Adipocyte (in vitro differentiated cells): ENCODE data around the gene CYP24A1.

Experiments used
- DNase-seq: peaks from one replicate; pipeline ENCODE4 v3.0.0-alpha.2; 2015; ENCODE audit warnings: low read depth
- H3K27me3 ChIP-seq: replicated peaks from 2 replicates; pipeline ENCODE4 v1.7.0; 2013; ENCODE audit warnings: mild to moderate bottlenecking, low read length, moderate library complexity; ENCODE audit not compliant: control insufficient read depth, insufficient read depth
- H3K36me3 ChIP-seq: 2 replicates; pipeline ENCODE4 v1.7.0; 2013; ENCODE audit warnings: low read length, mild to moderate bottlenecking, moderate library complexity; ENCODE audit not compliant: control insufficient read depth, insufficient read depth, severe bottlenecking
- H3K4me1 ChIP-seq: 2 replicates; pipeline ENCODE4 v1.7.0; 2013; ENCODE audit warnings: mild to moderate bottlenecking, low read length, moderate library complexity; ENCODE audit not compliant: control insufficient read depth, insufficient read depth
- H3K4me3 ChIP-seq: 2 replicates; pipeline ENCODE4 v1.7.0; 2013; ENCODE audit warnings: mild to moderate bottlenecking, low read length, moderate library complexity
- H3K9ac ChIP-seq: 2 replicates; pipeline ENCODE4 v1.7.0; 2013; ENCODE audit warnings: mild to moderate bottlenecking, low read length, moderate library complexity
- H3K9me3 ChIP-seq: 2 replicates; pipeline ENCODE4 v1.7.0; 2013; ENCODE audit warnings: mild to moderate bottlenecking, low read length, moderate library complexity; ENCODE audit not compliant: control insufficient read depth

CYP24A1 gene

DNA sequence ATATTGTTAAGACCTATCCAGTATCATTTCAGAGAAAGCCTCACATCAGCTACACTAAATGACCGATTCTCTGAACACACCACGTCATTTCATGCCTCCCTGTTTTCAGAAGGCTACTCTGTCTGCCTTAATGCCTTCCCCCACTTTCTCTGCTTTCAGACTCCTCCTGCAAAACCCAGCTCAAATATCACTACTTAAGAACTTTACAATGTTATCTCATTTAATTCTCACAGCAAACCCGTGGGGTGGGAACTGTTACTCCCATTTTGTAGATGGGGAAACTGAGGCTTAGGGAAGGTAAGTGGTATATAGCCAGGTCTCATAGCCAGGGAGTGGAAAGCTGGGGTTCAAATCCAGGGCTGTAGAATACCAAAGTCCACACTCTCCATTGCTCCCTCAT, 2.8 kb downstream of the CYP24A1 start:
- Histone ChIP-seq H3K36me3 (no peaks in the 10 kb centered on the region), H3K4me3 (no peak overlapping the region), H3K27me3 (peaks cover 72% of the 10 kb centered on the region), H3K4me1 (peaks cover 7% of the 10 kb centered on the region), H3K9me3 (no peaks in the 10 kb centered on the region), H3K9ac (no peak overlapping the region)
- no peak for DNase-seq

DNA sequence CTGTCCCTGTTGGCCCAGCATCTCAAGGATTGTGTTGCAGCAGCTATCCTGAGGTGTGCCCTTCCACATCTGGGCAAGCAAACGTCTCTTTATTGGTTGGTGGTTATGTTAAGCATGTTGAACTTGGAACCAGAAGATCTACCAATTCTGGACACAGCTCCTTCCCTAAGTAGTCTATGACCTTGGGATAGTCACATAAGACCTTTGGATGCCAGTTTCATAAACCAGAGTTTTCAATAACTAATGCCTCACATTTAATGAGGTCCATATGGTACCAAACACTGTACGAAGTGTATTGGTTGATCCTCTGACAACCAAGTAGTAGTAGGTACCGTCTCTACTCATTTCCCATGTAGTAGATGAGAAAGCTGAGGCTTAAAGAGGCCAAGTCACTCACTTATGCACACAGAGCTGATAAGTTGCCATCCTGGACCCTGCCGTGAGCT, 3.7 kb downstream of the CYP24A1 start:
- Histone ChIP-seq H3K9me3 (no peaks in the 10 kb centered on the region), H3K27me3 (peaks cover 74% of the 10 kb centered on the region), H3K4me1 (peaks cover 7% of the 10 kb centered on the region), H3K36me3 (no peaks in the 10 kb centered on the region), H3K4me3 (no peak overlapping the region), H3K9ac (no peak overlapping the region)
- DNase-seq, result no peak

DNA sequence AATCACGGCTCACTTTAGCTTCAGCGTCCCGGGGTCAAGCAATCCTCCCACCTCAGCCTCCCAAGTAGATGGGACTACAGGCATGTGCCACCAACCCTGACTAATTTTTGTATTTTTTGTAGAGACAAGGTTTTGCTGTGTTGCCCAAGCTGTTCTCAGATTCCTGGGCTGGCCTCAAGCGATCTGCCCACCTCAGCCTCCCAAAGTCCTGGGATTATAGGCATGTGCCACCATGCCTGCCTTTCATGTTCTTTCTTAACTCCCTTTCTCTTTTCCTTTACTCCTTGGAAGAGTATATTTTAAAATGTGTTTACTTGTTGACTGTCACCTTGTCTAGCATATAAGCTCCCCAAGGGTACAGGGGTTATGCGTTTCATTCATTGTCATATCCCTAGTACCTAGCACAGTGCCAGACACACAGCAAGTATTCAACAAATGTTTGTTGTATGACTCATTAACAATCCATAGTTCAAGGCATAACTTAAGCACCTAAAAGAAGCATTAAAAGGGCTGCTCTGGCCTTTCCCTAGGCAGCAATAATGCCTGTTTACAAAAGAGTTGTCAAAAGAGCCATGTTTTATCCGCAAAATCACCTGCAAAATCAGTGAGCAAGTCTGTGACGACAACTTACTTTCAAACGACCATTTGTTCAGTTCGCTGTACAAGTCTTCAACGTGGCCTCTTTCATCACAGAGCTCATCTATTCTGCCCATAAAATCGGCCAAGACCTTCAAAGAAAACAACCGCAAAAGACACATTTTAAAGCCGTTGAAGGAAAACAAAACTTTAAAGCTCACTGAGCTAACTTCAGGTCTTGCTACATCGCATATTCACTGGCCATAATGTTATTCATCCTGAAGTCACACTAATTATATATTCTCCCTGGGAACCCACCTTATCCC, 4.6 kb downstream of the CYP24A1 start:
- H3K36me3 ChIP-seq, result no peaks in the 10 kb centered on the region
- peaks cover 73% of the 10 kb centered on the region for H3K27me3 ChIP-seq
- no peaks in the 10 kb centered on the region for H3K9me3 ChIP-seq
- no peak for DNase-seq
- no peak overlapping the region for H3K4me3 ChIP-seq
- no peak overlapping the region for H3K9ac ChIP-seq
- no peaks in the 10 kb centered on the region for H3K4me1 ChIP-seq

DNA sequence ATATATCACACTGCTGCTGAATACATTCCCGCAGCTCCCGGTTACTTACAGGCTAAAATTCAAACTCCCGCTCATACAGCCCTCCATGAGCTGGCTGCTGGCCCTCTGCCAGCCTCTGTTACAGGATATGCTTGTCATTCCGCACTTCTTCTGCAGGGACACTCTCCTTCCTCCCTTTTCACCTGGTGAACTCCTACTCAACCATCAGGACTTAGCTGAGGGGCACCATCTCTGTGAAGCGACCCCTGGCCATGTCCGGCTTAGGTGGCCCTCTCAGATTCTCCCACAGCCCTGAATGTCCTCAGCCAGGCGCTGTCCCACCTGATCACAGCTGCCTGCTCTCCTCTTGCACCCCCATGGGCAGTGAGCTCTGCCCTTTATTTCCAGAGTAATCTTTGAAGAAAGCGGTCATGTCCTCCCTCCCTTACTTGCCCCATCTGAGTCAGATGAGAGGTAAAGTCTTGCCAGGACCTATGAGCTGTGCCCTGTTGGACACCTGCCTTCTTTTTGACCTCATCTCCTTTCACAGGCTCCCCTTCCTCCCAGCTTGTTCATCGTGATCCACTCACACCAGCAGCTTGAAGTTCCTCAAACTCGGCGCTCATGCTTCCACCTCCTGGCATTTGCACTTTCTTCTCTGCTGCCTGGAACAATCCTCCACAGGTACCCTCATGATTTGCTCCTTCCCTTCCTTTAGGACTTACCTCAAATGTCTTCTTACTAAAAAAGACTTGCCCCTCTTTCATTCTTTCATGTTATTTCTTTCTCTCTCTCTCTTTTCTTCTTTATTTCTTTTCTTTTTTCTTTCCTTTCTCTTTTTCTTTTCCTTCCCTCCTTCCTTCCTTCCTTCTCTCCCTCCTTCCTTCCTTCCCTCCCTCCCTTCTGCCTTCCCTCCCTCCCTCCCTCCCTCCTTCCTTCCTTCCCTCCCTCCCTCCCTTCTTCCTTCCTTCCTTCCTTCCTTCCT, 5.6 kb downstream of the CYP24A1 start:
- Histone ChIP-seq H3K9me3 (no peaks in the 10 kb centered on the region), H3K36me3 (no peaks in the 10 kb centered on the region), H3K27me3 (peaks cover 72% of the 10 kb centered on the region), H3K9ac (no peak overlapping the region), H3K4me3 (no peak overlapping the region), H3K4me1 (no peaks in the 10 kb centered on the region)
- no peak for DNase-seq

DNA sequence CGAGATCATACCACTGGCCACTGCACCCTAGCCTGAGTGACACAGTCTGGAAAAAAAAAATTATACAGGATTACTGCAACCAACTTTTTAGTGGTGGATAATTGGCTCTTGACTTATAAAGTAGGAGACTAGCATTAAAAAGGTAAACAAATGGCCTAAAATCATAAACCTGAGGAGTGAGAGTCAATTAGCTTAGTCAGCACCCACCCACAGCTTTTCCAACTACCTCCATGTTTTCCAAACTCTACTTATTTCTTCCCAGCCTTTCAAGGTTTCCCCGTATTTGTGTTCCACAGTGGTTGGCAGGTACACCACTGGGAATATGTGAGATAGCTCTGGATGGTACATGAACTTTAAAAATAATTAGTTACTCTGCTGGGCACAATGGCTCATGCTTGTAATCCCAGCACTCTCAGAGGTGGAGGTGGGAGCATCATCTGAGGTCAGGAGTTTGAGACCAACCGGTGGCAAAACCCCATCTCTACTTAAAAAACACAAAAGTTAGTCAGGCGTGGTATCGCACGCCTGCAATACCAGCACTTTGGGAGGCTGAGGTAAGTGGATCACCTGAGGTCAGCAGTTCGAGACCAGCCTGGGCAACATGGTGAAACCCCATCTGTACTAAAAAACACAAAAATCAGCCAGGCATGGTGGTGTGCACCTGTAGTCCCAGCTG, 6.7 kb downstream of the CYP24A1 start:
- no peak overlapping the region for H3K9ac ChIP-seq
- no peaks in the 10 kb centered on the region for H3K9me3 ChIP-seq
- H3K36me3 ChIP-seq, result no peaks in the 10 kb centered on the region
- peaks cover 77% of the 10 kb centered on the region for H3K27me3 ChIP-seq
- H3K4me1 ChIP-seq, result no peaks in the 10 kb centered on the region
- no peak overlapping the region for H3K4me3 ChIP-seq
- DNase-seq, result no peak

DNA sequence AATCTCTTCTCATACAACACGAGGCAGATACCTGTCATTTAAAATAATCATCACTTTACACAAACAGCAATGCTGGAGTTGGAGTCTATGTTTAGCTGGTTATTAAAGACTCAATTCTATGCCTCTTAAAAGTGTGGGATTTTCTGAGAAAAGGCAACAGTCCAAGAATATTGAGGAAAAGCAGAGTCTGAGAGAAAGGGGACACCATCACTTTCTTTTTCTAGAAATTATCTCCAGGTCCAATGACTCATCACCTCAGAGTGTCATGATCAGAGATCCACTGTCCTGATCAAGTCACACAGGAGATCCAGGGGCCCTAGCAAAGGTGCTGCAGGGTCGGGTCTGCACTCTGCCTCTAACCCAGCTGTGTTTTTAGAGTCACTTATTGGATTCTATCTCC, 8.0 kb downstream of the CYP24A1 start:
- Histone ChIP-seq H3K9ac (no peak overlapping the region), H3K27me3 (peaks cover 74% of the 10 kb centered on the region), H3K36me3 (no peaks in the 10 kb centered on the region), H3K4me1 (no peaks in the 10 kb centered on the region), H3K4me3 (no peak overlapping the region), H3K9me3 (no peaks in the 10 kb centered on the region)
- no peak for DNase-seq

GRCh38 chr20:54165014-54165413, 8.8 kb downstream of the CYP24A1 start:
- Histone ChIP-seq H3K9me3 (no peaks in the 10 kb centered on the region), H3K9ac (no peak overlapping the region), H3K4me3 (no peak overlapping the region), H3K36me3 (no peaks in the 10 kb centered on the region), H3K4me1 (no peaks in the 10 kb centered on the region), H3K27me3 (peaks cover 66% of the 10 kb centered on the region)
- DNase-seq, result no peak

DNA sequence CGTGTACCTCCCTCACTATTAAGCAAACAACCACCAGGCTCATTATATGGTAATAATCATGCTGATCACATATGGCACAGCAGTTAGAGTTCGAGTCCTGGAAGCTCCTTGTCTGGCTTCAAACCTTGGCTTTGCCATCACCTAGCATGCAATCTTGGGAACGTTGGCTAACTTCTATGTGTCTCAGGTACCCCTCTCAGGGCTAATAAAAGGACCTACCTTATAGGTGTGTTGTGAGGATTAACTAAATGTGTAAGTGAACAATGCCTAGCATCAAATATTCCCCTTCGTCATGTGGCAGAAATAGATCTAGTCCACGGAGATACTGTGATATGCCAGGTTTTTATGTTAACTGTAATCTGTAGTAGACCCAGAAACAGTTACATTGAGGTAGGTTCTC, 10.4 kb downstream of the CYP24A1 start:
- no peaks in the 10 kb centered on the region for H3K36me3 ChIP-seq
- H3K4me1 ChIP-seq, result no peaks in the 10 kb centered on the region
- H3K9ac ChIP-seq, result no peak overlapping the region
- H3K9me3 ChIP-seq, result no peaks in the 10 kb centered on the region
- H3K27me3 ChIP-seq, result peaks cover 55% of the 10 kb centered on the region
- no peak overlapping the region for H3K4me3 ChIP-seq
- DNase-seq, result no peak

- no peak for DNase-seq
- Histone ChIP-seq H3K9ac (no peak overlapping the region), H3K4me1 (no peaks in the 10 kb centered on the region)
These were observed 11.3 kb downstream of the CYP24A1 start for GRCh38 chr20:54162378-54163009.

DNA sequence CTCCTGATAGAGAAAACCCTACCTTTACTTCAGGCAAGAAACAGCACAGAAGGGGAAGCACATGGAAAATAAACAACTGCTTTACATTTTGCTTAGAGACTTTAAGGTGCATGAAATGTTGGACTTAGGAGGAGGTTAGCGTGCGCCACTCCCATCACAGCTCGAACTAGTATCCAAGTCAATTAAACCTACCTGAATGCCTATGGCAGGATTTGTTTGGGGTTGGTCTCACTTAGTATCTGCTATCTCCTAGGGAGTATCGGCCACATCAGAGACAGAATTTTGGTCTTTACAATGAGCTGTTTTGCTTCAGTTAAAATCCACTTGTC, 12.0 kb downstream of the CYP24A1 start:
- Histone ChIP-seq H3K4me1 (no peaks in the 10 kb centered on the region), H3K9ac (no peak overlapping the region), H3K36me3 (no peaks in the 10 kb centered on the region), H3K27me3 (peaks cover 60% of the 10 kb centered on the region), H3K9me3 (no peaks in the 10 kb centered on the region), H3K4me3 (no peak overlapping the region)
- no peak for DNase-seq

More at GRCh38 chr20:54162378-54163009, 11.3 kb downstream of the CYP24A1 start:
- no peaks in the 10 kb centered on the region for H3K36me3 ChIP-seq
- H3K9me3 ChIP-seq, result no peaks in the 10 kb centered on the region
- H3K4me3 ChIP-seq, result no peak overlapping the region
- H3K27me3 ChIP-seq, result peaks cover 55% of the 10 kb centered on the region
